HEK293T (cell line): ENCODE measurements around the gene MAPK13.

ENCODE experiments used
- ARNT ChIP-seq: fragments of 450-650 bp; IDR thresholded peaks from 2 replicates; pipeline ENCODE4 v1.6.1; 2017; ENCODE audit warnings: mild to moderate bottlenecking
- ELF4 ChIP-seq: fragments of 450-650 bp; IDR thresholded peaks from 2 replicates; pipeline ENCODE4 v1.6.1; 2017; ENCODE audit warnings: antibody characterized with exemption
- FOXA1 ChIP-seq: fragments of 450-650 bp; IDR thresholded peaks from 2 replicates; pipeline ENCODE4 v1.6.1; 2016; ENCODE audit warnings: mild to moderate bottlenecking
- FOXK2 ChIP-seq: fragments of 450-650 bp; IDR thresholded peaks from 2 replicates; pipeline ENCODE4 v1.6.1; 2016; ENCODE audit warnings: mild to moderate bottlenecking
- FOXM1 ChIP-seq: fragments of 450-650 bp; IDR thresholded peaks from 2 replicates; pipeline ENCODE4 v1.6.1; 2017; ENCODE audit warnings: mild to moderate bottlenecking, borderline replicate concordance
- HDGF ChIP-seq: fragments of 450-650 bp; IDR thresholded peaks from 2 replicates; pipeline ENCODE4 v1.6.1; 2017; ENCODE audit warnings: antibody characterized with exemption, borderline replicate concordance
- L3MBTL2 ChIP-seq: fragments of 450-650 bp; conservative IDR thresholded peaks from 2 replicates; pipeline ENCODE4 v1.6.1; 2016; ENCODE audit warnings: mild to moderate bottlenecking
- SP1 ChIP-seq: fragments of 450-650 bp; IDR thresholded peaks from 2 replicates; pipeline ENCODE4 v1.6.1; 2017
- SUZ12 ChIP-seq: fragments of 450-650 bp; IDR thresholded peaks from 2 replicates; pipeline ENCODE4 v1.6.1; 2016; ENCODE audit warnings: mild to moderate bottlenecking
- TARDBP ChIP-seq: fragments of 450-650 bp; IDR thresholded peaks from 2 replicates; pipeline ENCODE4 v1.6.1; 2016
- ZNF384 ChIP-seq: fragments of 450-650 bp; IDR thresholded peaks from 2 replicates; pipeline ENCODE4 v1.6.1; 2016
- TF ChIP-seq, protein P1 (sequence below): fragments of 450-650 bp; IDR thresholded peaks from 2 replicates; pipeline ENCODE4 v1.6.1; 2016

DNA sequence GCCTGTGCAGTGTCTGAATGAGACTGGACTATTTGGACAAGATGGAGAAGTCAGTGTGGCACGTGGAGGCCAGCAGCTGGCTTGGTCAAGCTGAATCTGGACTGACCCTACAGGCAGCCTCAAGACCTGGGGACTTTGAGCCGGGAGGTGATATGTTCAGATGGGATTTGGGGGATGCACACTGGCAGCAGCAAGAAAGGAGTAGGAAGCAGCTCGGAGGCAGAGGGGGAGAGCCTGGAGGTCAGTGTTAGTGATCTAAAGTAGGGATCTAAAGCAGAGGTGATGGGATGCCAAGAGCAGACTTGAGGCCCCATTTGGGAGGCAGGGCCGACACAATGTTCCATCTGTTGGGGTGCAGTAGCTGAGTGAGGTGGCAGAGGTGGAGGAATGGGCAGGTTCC lies 2.8 kb downstream of the MAPK13 start:
- TF ChIP-seq ARNT, result no peak
- no peak for TF ChIP-seq L3MBTL2
- no peak for TF ChIP-seq SP1
- TF ChIP-seq FOXA1, result no peak
- TF ChIP-seq HDGF, result no peak
- TF ChIP-seq TARDBP, result no peak
- no peak for TF ChIP-seq FOXM1
- TF ChIP-seq ZNF384, result no peak
- no peak for TF ChIP-seq ELF4
- TF ChIP-seq FOXK2, result no peak
- TF ChIP-seq SUZ12, result no peak
- TF ChIP-seq, protein P1, sequence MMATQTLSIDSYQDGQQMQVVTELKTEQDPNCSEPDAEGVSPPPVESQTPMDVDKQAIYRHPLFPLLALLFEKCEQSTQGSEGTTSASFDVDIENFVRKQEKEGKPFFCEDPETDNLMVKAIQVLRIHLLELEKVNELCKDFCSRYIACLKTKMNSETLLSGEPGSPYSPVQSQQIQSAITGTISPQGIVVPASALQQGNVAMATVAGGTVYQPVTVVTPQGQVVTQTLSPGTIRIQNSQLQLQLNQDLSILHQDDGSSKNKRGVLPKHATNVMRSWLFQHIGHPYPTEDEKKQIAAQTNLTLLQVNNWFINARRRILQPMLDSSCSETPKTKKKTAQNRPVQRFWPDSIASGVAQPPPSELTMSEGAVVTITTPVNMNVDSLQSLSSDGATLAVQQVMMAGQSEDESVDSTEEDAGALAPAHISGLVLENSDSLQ, result no peak
